Astrocyte of the spinal cord (primary cell): ENCODE data around the gene PRSS22.

Source experiments
- DNase-seq: peaks from one replicate; pipeline ENCODE4 v3.0.0; 2011; ENCODE audit warnings: low read depth, low spot score
- H3K4me3 ChIP-seq: 2 replicates; pipeline ENCODE4 v1.5.1; 2011; ENCODE audit warnings: low read depth, mild to moderate bottlenecking, low read length, moderate library complexity
- in situ Hi-C: cut with HindIII; loops from 2 replicates; pipeline ENCODE4 v1.10.0; 2017; ENCODE audit warnings: low sequenced_read_pairs
- TF ChIP-seq, protein P1 (sequence below): IDR thresholded peaks from 2 replicates; pipeline ENCODE4 v1.5.1; 2012; ENCODE audit warnings: low read depth, mild to moderate bottlenecking, low read length, inconsistent platforms

PRSS22 gene

GRCh38 chr16:2842340-2843000 is 15.5 kb downstream of the PRSS22 start:
- TF ChIP-seq, protein P1, sequence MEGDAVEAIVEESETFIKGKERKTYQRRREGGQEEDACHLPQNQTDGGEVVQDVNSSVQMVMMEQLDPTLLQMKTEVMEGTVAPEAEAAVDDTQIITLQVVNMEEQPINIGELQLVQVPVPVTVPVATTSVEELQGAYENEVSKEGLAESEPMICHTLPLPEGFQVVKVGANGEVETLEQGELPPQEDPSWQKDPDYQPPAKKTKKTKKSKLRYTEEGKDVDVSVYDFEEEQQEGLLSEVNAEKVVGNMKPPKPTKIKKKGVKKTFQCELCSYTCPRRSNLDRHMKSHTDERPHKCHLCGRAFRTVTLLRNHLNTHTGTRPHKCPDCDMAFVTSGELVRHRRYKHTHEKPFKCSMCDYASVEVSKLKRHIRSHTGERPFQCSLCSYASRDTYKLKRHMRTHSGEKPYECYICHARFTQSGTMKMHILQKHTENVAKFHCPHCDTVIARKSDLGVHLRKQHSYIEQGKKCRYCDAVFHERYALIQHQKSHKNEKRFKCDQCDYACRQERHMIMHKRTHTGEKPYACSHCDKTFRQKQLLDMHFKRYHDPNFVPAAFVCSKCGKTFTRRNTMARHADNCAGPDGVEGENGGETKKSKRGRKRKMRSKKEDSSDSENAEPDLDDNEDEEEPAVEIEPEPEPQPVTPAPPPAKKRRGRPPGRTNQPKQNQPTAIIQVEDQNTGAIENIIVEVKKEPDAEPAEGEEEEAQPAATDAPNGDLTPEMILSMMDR: peak; percentile 57
- peak; percentile 16 for DNase-seq
- in situ Hi-C loops: no loop called here
- peak overlapping the region; percentile 14 for H3K4me3 ChIP-seq

DNA sequence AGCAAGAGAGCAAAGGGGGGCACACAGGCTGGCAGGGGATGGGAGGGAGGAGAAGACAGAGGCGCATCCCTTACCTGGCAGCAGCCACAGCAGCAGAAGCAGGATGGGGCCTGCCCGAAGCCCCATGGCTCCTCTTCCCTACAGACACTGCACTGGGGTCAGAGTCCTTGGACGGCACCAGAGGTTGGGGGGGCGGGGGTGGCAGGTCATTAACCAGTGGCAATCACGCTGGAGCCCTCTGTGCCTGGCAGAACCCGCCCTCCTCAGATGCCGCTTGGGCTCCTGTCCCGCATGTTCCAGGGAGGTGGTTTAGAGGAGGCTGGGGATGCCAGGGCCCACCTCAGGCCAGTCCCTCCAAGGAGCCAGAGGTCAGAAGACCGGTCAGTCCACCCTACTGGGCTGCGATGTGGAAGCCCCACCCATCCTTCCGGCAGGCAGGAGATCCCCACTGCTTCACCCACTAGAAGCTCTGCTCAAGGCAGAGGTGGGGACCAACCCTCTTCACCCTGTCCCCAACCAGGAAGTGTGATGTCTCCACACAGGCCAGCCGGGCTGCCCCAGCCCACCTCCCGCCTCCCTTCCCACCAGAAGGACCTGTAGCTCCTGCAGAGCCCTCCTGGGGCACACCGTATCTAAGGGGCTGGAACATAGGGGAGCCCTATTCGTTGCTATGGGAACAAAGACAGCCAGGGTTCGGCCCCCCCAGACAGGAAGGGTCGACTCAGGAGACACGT is 16.2 kb downstream of the PRSS22 start:
- in situ Hi-C loops: no loop called here
- TF ChIP-seq, protein P1: no peak
- DNase-seq: no peak
- no peak overlapping the region for H3K4me3 ChIP-seq

GRCh38 chr16:2840914-2841313 is 17.1 kb downstream of the PRSS22 start:
- TF ChIP-seq, protein P1: no peak
- in situ Hi-C loops: no loop called here
- H3K4me3 ChIP-seq: no peak overlapping the region
- DNase-seq: no peak

GRCh38 chr16:2839650-2840450 is 18.1 kb downstream of the PRSS22 start:
- TF ChIP-seq, protein P1: no peak
- no peak for DNase-seq
- H3K4me3 ChIP-seq: no peak overlapping the region
- in situ Hi-C loops: no loop called here

GRCh38 chr16:2838928-2839327 is 19.0 kb downstream of the PRSS22 start:
- DNase-seq: peak; percentile 72
- no peak overlapping the region for H3K4me3 ChIP-seq
- TF ChIP-seq, protein P1: peak; percentile 94
- in situ Hi-C loops: no loop called here

GRCh38 chr16:2836646-2837508 is 21.1 kb downstream of the PRSS22 start:
- peak; percentile 16 for DNase-seq
- TF ChIP-seq, protein P1: no peak
- no peak overlapping the region for H3K4me3 ChIP-seq
- in situ Hi-C loops: no loop called here
